Endothelial cell of umbilical vein (primary cell): ENCODE measurements around the gene FAM216A. TPM values are rescaled to one million over a fixed set of nuclear protein-coding genes. Genes with fewer than 3 reads are reported as not detected.
"Not testable (repeated sequence)": the region's sequence is repeated elsewhere in the genome, so short reads cannot be mapped to it uniquely, and the experiment has no call there.

Source experiments
- BruUV-seq: library from RNA; stranded (reverse); fragments of 400-500 nt; replicated peaks from 2 replicates; lab custom pipeline; 2021; lab: Mats Ljungman, UMichigan
- CTCF ChIA-PET: fragments of 300-600, 350-600 bp; sonication (Branson Sonifier 250); formaldehyde crosslinking; loops from one replicate; lab custom pipeline; 2021; ENCODE audit warnings: antibody characterized with exemption, inconsistent platforms; lab: Charles Lee
- POLR2A ChIA-PET: fragments of 300-600, 350-600 bp; sonication (Branson Sonifier 250); formaldehyde crosslinking; loops from one replicate; lab custom pipeline; 2021; ENCODE audit warnings: antibody characterized with exemption, inconsistent platforms; lab: Charles Lee
- DNase-seq: peaks from one replicate; pipeline ENCODE4 v3.0.0-alpha.2; 2011; ENCODE audit warnings: low read depth, low spot score
- FAIRE-seq: peaks from 2 replicates; lab custom pipeline; 2011; peaks lifted over from hg19 to GRCh38; lab: Jason Lieb, UNC
- H2AFZ ChIP-seq: 2 replicates; pipeline ENCODE4 v1.6.0; 2012; ENCODE audit warnings: low read depth, low read length, control low read depth, inconsistent platforms
- H3K27ac ChIP-seq: 2 replicates; pipeline ENCODE4 v1.5.1; 2011; ENCODE audit warnings: low read depth, mild to moderate bottlenecking, control low read depth, low read length, moderate library complexity; ENCODE audit not compliant: insufficient read depth
- H3K27me3 ChIP-seq, 2 experiments: 2 replicates each; pipeline versions ENCODE4 v1.6.0 to v1.6.1; 2011; ENCODE audit warnings: low read length in 2 of 2, mixed read lengths in 1 of 2; ENCODE audit not compliant: control insufficient read depth in 2 of 2, insufficient read depth in 2 of 2
- H3K36me3 ChIP-seq, 2 experiments: 2 replicates in 1 of 2; 3 replicates in 1 of 2; pipeline ENCODE4 v1.5.1; 2011; ENCODE audit warnings: low read length in 2 of 2, mild to moderate bottlenecking in 1 of 2, moderate library complexity in 1 of 2; ENCODE audit not compliant: control insufficient read depth in 2 of 2, insufficient read depth in 2 of 2; ENCODE audit errors: extremely low read depth in 1 of 2
- H3K4me1 ChIP-seq: 3 replicates; pipeline ENCODE4 v1.5.1; 2011; ENCODE audit warnings: mild to moderate bottlenecking, low read length; ENCODE audit not compliant: control insufficient read depth, insufficient read depth; ENCODE audit errors: extremely low read depth
- H3K4me2 ChIP-seq: 2 replicates; pipeline ENCODE4 v1.6.1; 2011; ENCODE audit warnings: low read length, control low read depth, mixed read lengths; ENCODE audit not compliant: insufficient read depth
- H3K4me3 ChIP-seq, 3 experiments: fragments of 200-600 bp in 1 of 3; sonication (generic), shearing (Covaris generic) in 1 of 3; replicated peaks in 1 of 3; 2 replicates each; pipeline ENCODE4 v1.5.1; 2011 to 2016; ENCODE audit warnings: control low read depth in 3 of 3, low read length in 3 of 3, mild to moderate bottlenecking in 2 of 3, inconsistent platforms in 1 of 3, low read depth in 1 of 3, moderate library complexity in 1 of 3; ENCODE audit not compliant: insufficient read depth in 1 of 3
- H3K79me2 ChIP-seq: 2 replicates; pipeline ENCODE4 v1.6.0; 2012; ENCODE audit warnings: low read length, inconsistent platforms; ENCODE audit not compliant: control insufficient read depth, insufficient read depth
- H3K9ac ChIP-seq: replicated peaks from 2 replicates; pipeline ENCODE3; 2011; ENCODE audit warnings: low read length, control low read depth; ENCODE audit not compliant: insufficient read depth; ENCODE audit errors: extremely low read depth
- H3K9me1 ChIP-seq: replicated peaks from 3 replicates; pipeline ENCODE4 v1.6.0; 2011; ENCODE audit warnings: mild to moderate bottlenecking, low read length; ENCODE audit not compliant: control insufficient read depth, insufficient read depth; ENCODE audit errors: extremely low read depth
- H3K9me3 ChIP-seq: replicated peaks from 2 replicates; pipeline ENCODE4 v1.5.1; 2012; ENCODE audit warnings: low read length, inconsistent platforms; ENCODE audit not compliant: control insufficient read depth, insufficient read depth
- H4K20me1 ChIP-seq: replicated peaks from 2 replicates; pipeline ENCODE3; 2011; ENCODE audit warnings: mild to moderate bottlenecking, low read length; ENCODE audit not compliant: control insufficient read depth, insufficient read depth; ENCODE audit errors: extremely low read depth
- MAX ChIP-seq: IDR thresholded peaks from 2 replicates; pipeline ENCODE4 v1.6.1; 2011; ENCODE audit not compliant: insufficient read depth, insufficient read length
- dilution Hi-C: fragments of 300-500 bp; cut with MboI; formaldehyde crosslinking; loops from one replicate; pipeline ENCODE4 v1.15.0; 2019; ENCODE audit warnings: low sequenced_read_pairs; ENCODE audit not compliant: extremely low pct_ligation_motif_present
- intact Hi-C: fragments of 100-400 bp; cut with micrococcal nuclease; formaldehyde crosslinking; loops from one replicate; pipeline ENCODE4 v1.10.0; 2022
- polyA plus RNA-seq, 4 experiments: library from polyadenylated mRNA; depleted of rRNA in 3 of 4; stranded (reverse) in 3 of 4; unstranded in 1 of 4; fragments of >200 nt; gene quantifications; 2 replicates each; pipeline versions ENCODE4 v1.2.1 to v1.2.3, GENCODE V29; 2011 to 2012; ENCODE audit warnings: missing spikeins in 1 of 4
- total RNA-seq: library from RNA; stranded (reverse); gene quantifications from 2 replicates; pipeline ENCODE4 v1.2.3, GENCODE V29; 2021

Gene FAM216A
- total and polyA plus RNA-seq, 2 donors (not counting 3 experiments of a cell fraction or from before 2014, with no cell fraction given) = 11.6 to 11.7 TPM

GRCh38 chr12:110426406-110426805, 42.2 kb upstream of the FAM216A start:
- Histone ChIP-seq H3K4me2 (no peak overlapping the region), H3K79me2 (no peaks in the 10 kb centered on the region), H4K20me1 (no peaks in the 10 kb centered on the region), H3K4me1 (no peaks in the 10 kb centered on the region), H2AFZ (no peak overlapping the region), H3K27ac (no peak overlapping the region), H3K4me3 (no peak overlapping the region), H3K9ac (no peak overlapping the region), H3K36me3 (no peaks in the 10 kb centered on the region), H3K27me3 (peaks cover 6 to 7% of the 10 kb centered on the region in 2 experiments), H3K9me3 (no peaks in the 10 kb centered on the region), H3K9me1 (no peaks in the 10 kb centered on the region)
- DNase-seq (no peak), FAIRE-seq (no peak)
- intact Hi-C loops (no loop called here), dilution Hi-C loops (no loop called here)
- CTCF ChIA-PET = no interaction called here
- no TSS peak for BruUV-seq
- TF ChIP-seq MAX = no peak
- POLR2A ChIA-PET = no interaction called here

- intact Hi-C loops, H3K9me3 ChIP-seq, H3K27ac ChIP-seq, dilution Hi-C loops, H2AFZ ChIP-seq, BruUV-seq, H3K27me3 ChIP-seq, H3K36me3 ChIP-seq, H3K4me1 ChIP-seq, FAIRE-seq, H3K9ac ChIP-seq, H3K79me2 ChIP-seq, DNase-seq, H3K9me1 ChIP-seq, H3K4me2 ChIP-seq, H3K4me3 ChIP-seq, H4K20me1 ChIP-seq, POLR2A ChIA-PET: not testable (repeated sequence)
- CTCF ChIA-PET = interaction anchor here (0.6 kb wide), 1 partner anchor 330 kb away, joined by 4 read pairs; no protein-coding TSS in a partner anchor
Measured at GRCh38 chr12:110429676-110430075, 39.0 kb upstream of the FAM216A start.
